K562 (cell line): ENCODE results near the gene FAM131C. TPM values are rescaled to one million over a fixed set of nuclear protein-coding genes. Genes with fewer than 3 reads are reported as not detected.

Experiments
- ESRRB ChIP-seq: fragments of 250-450 bp; sonication (Bioruptor Pico); IDR thresholded peaks from 2 replicates; pipeline ENCODE4 v1.5.0; 2020; ENCODE audit warnings: mild to moderate bottlenecking, moderate library complexity, borderline replicate concordance
- FOXA3 ChIP-seq, 2 experiments: fragments of 450-650 bp in 1 of 2; sonication (generic) in 1 of 2; formaldehyde crosslinking; IDR thresholded peaks in 1 of 2; conservative IDR thresholded peaks in 1 of 2; 2 replicates each; pipeline versions ENCODE4 v1.4.0 to v1.8.0; 2020 to 2022; ENCODE audit warnings: mild to moderate bottlenecking in 2 of 2, missing genetic modification reagents in 1 of 2
- PATZ1 ChIP-seq: fragments of 250-450 bp; sonication (Bioruptor Pico); IDR thresholded peaks from 2 replicates; pipeline ENCODE4 v1.5.0; 2020; ENCODE audit warnings: mild to moderate bottlenecking, borderline replicate concordance
- SMARCC2 ChIP-seq: fragments of 450-650 bp; IDR thresholded peaks from 2 replicates; pipeline ENCODE4 v1.6.1; 2017; ENCODE audit warnings: antibody characterized with exemption, moderate library complexity, mild to moderate bottlenecking, low read depth
- ZBTB11 ChIP-seq, 3 experiments: fragments of 200-800 bp in 1 of 3; fragments of 250-450 bp in 1 of 3; fragments of 450-650 bp in 1 of 3; sonication (Bioruptor Pico) in 1 of 3; sonication (Bioruptor generic) in 1 of 3; formaldehyde crosslinking in 1 of 3; IDR thresholded peaks; 2 replicates each; pipeline versions ENCODE4 v1.6.1 to v1.8.0; 2016 to 2022; ENCODE audit warnings: mild to moderate bottlenecking in 2 of 3, missing genetic modification characterization in 2 of 3, missing compliant biosample characterization in 1 of 3, moderate library complexity in 1 of 3
- polyA plus RNA-seq, 8 experiments: library from polyadenylated mRNA; depleted of rRNA in 4 of 8; stranded (reverse) in 5 of 8; unstranded in 3 of 8; fragments of >200 nt; fragmentation: Nextera tagmentation in 2 of 8; fragmentation: Illumina TruSeq in 1 of 8; extraction: Ambion mirVana in 2 of 8; extraction: Trizol in 1 of 8; gene quantifications; 2 replicates each; pipeline versions ENCODE4 v1.2.1 to v1.2.3, GENCODE V29; 2011 to 2014; ENCODE audit warnings: inconsistent platforms in 1 of 8, missing spikeins in 1 of 8
- total RNA-seq, 7 experiments: library from RNA; depleted of rRNA in 6 of 7; stranded (reverse); fragments of >200 nt in 6 of 7; fragmentation: Illumina TruSeq in 2 of 7; extraction: Trizol in 2 of 7; gene quantifications; 2 replicates each; pipeline versions ENCODE4 v1.2.1 to v1.2.3, GENCODE V29; 2011 to 2021; ENCODE audit warnings: low replicate concordance in 1 of 7

The FAM131C gene
- total and polyA plus RNA-seq, 9 of the 15 experiments (the other 6 are each of a cell fraction or from before 2014, with no cell fraction given) = 0.10 to 0.29 (median 0.16) TPM; not detected in 6

GRCh38 chr1:16032388-16033102, 40.9 kb downstream of the FAM131C start (continued):
- TF ChIP-seq ZBTB11 (CRISPR knock-in tag; IDR thresholded peaks at IDR 0.05) = no peak
- no peak for TF ChIP-seq SMARCC2
- no peak for TF ChIP-seq ESRRB (CRISPR knock-in tag)
- TF ChIP-seq FOXA3 (CRISPR knock-in tag; conservative IDR thresholded peaks at IDR 0.05 in 1 of 2, IDR thresholded peaks at IDR 0.05 in 1 of 2) = no peak
- no peak for TF ChIP-seq PATZ1
- TF ChIP-seq, all 486 proteins: peak for 73
